ENCODE data around the gene CASP10. TPM values are rescaled to one million over a fixed set of nuclear protein-coding genes. Genes with fewer than 3 reads are reported as not detected.

The CASP10 gene
- total and polyA plus RNA-seq, 2 of the 4 experiments (the other 2 are of a cell fraction), result 0.12 to 0.90 TPM

GRCh38 chr2:201262718-201263117 lies 79.8 kb downstream of the CASP10 start:
- Histone ChIP-seq H2AK9ac (replicated peaks; ENCODE audit: low read depth, low read length, poor library complexity) (no peak overlapping the region), H4K91ac (ENCODE audit: insufficient read depth, low read depth, low read length) (no peak overlapping the region), H3K27ac (ENCODE audit: insufficient read depth, low read length) (no peak overlapping the region), H3K27me3 (ENCODE audit: control insufficient read depth, insufficient read depth, low read length) (no peaks in the 10 kb centered on the region), H3K4me2 (ENCODE audit: low read depth, low read length) (no peak overlapping the region), H3K9me3 (ENCODE audit: control insufficient read depth, insufficient read depth, low read length) (no peaks in the 10 kb centered on the region), H2AK5ac (ENCODE audit: low read depth, low read length) (no peak overlapping the region), H2BK15ac (ENCODE audit: low read depth, low read length) (no peak overlapping the region), H2AFZ (replicated peaks; ENCODE audit: low read length, poor library complexity) (no peak overlapping the region), H3K9me1 (ENCODE audit: insufficient read depth, low read length) (peaks cover 13% of the 10 kb centered on the region; the same call in 1 of the 2 replicates), H2BK120ac (ENCODE audit: low read depth, low read length) (no peak overlapping the region), H3K14ac (replicated peaks; ENCODE audit: low read depth, low read length) (no peak overlapping the region), H4K20me1 (ENCODE audit: insufficient read depth, low read length) (no peaks in the 10 kb centered on the region), H3K9ac (ENCODE audit: low read depth, low read length) (no peak overlapping the region), H2BK5ac (ENCODE audit: low read depth, low read length, poor library complexity, severe bottlenecking) (no peak overlapping the region), H3K23ac (ENCODE audit: low read depth, low read length) (peak overlapping the region; percentile 7; the same call in 1 of the 2 replicates), H4K5ac (ENCODE audit: low read depth, low read length) (no peak overlapping the region), H4K8ac (ENCODE audit: low read depth in 2 of 2, low read length in 2 of 2) (no peak overlapping the region), H3K4me3 (ENCODE audit: insufficient read depth, low read depth, low read length) (no peak overlapping the region), H3K36me3 (ENCODE audit: control insufficient read depth, insufficient read depth, low read length) (peaks cover 13% of the 10 kb centered on the region), H3K4ac (ENCODE audit: low read depth, low read length) (no peak overlapping the region), H2BK20ac (ENCODE audit: low read depth, low read length) (no peak overlapping the region), H3K79me1 (ENCODE audit: low read depth in 1 of 2, low read length in 2 of 2) (peaks cover 38 to 53% of the 10 kb centered on the region in 2 experiments), H3K4me1 (ENCODE audit: control insufficient read depth, insufficient read depth, low read length) (peaks cover 5% of the 10 kb centered on the region), H3K56ac (ENCODE audit: extremely low read depth, insufficient read depth, low read length) (no peak overlapping the region), H3K18ac (ENCODE audit: low read depth, low read length) (no peak overlapping the region)
- no peak for ATAC-seq (ENCODE audit: low read depth)
- dilution Hi-C loops (cut with HindIII; ENCODE audit: low sequenced_read_pairs, unreplicated experiment), result no loop called here
- no peak for TF ChIP-seq CTCF (conservative IDR thresholded peaks at IDR 0.05; ENCODE audit: low read depth, low read length)
- TF ChIP-seq CHD1 (IDR thresholded peaks at IDR 0.05; ENCODE audit: low read depth, low read length), result no peak
- no peak for TF ChIP-seq RAD21 (IDR thresholded peaks at IDR 0.05; ENCODE audit: low read length)
- TF ChIP-seq MAZ (IDR thresholded peaks at IDR 0.05; ENCODE audit: borderline replicate concordance, low read depth, low read length), result no peak
- TF ChIP-seq ELK1 (IDR thresholded peaks at IDR 0.05; ENCODE audit: borderline replicate concordance, low read depth, low read length), result no peak
- no peak for TF ChIP-seq BHLHE40 (IDR thresholded peaks at IDR 0.05; ENCODE audit: low read depth, low read length)
- no peak for TF ChIP-seq POLR2A (IDR thresholded peaks at IDR 0.05; ENCODE audit: low read depth, low read length)
- no peak for TF ChIP-seq NFE2L2 (IDR thresholded peaks at IDR 0.05; ENCODE audit: low read depth, low read length)
- no peak for TF ChIP-seq SMC3 (IDR thresholded peaks at IDR 0.05; ENCODE audit: low read depth, low read length)
- no peak for TF ChIP-seq FOS (IDR thresholded peaks at IDR 0.05; ENCODE audit: low read depth, low read length)
- no peak for TF ChIP-seq RCOR1 (IDR thresholded peaks at IDR 0.05; ENCODE audit: insufficient replicate concordance, low read length)
- TF ChIP-seq RFX5 (IDR thresholded peaks at IDR 0.05; ENCODE audit: low read depth, low read length), result no peak
- TF ChIP-seq CEBPB (IDR thresholded peaks at IDR 0.05; ENCODE audit: low read depth, low read length), result no peak
- no peak for TF ChIP-seq USF2 (IDR thresholded peaks at IDR 0.05; ENCODE audit: low read depth, low read length)
- intact Hi-C loops (cut with micrococcal nuclease), result no loop called here
- ChIA-PET CTCF (no interaction called here), POLR2A (ENCODE audit: unreplicated experiment) (no interaction called here)
- DNase-seq, result no peak
- BruUV-seq (replicated peaks), result no TSS peak
- in situ Hi-C loops (cut with MboI; ENCODE audit: low sequenced_read_pairs), result no loop called here
- no CpG with 5 or more reads among the region's 6 CpGs for WGBS, 2 experiments (ENCODE audit: extremely low coverage in 2 of 2, insufficient read length in 1 of 2)

All from IMR-90 (cell line).